GM12891 (cell line): ENCODE results near the gene SELENOK.

ENCODE experiments used
- POLR2A ChIP-seq: IDR thresholded peaks from 2 replicates; pipeline ENCODE4 v1.6.1; 2011; ENCODE audit warnings: low read depth, low read length, control low read depth
- POLR2AphosphoS5 ChIP-seq: IDR thresholded peaks from 2 replicates; pipeline ENCODE4 v1.6.1; 2011; ENCODE audit warnings: low read depth, low read length, control low read depth

GRCh38 chr3:53887446-53887845 lies 4.2 kb downstream of the SELENOK start:
- TF ChIP-seq POLR2AphosphoS5 (no peak), POLR2A (no peak)
